HG03354 (cell line): Measurements from ENCODE around the gene WFDC8.

ENCODE experiments used
- ATAC-seq: cut with Tn5 transposase; IDR thresholded peaks from one replicate; pipeline ENCODE4 v1.9.1; 2021; ENCODE audit warnings: mild to moderate bottlenecking; ENCODE audit not compliant: unreplicated experiment, poor library complexity, severe bottlenecking

Gene WFDC8

GRCh38 chr20:45502561-45502960 lies 76.5 kb downstream of the WFDC8 start:
- no peak for ATAC-seq
